Peyer's patch (tissue), 4 donors: ENCODE results near the gene VRK2.

ENCODE experiments used
- CTCF ChIP-seq, 6 experiments: fragments of 450-650 bp in 4 of 6; fragments of 200-600 bp in 2 of 6; sonication (generic) in 1 of 6; IDR thresholded peaks; one replicate each; pipeline ENCODE4 v1.5.1; 2017 to 2019; ENCODE audit warnings: antibody characterized with exemption in 6 of 6, mild to moderate bottlenecking in 3 of 6, moderate library complexity in 1 of 6
- POLR2A ChIP-seq, 2 donors: fragments of 450-650 bp; IDR thresholded peaks; one replicate each; pipeline ENCODE4 v1.5.1; 2017; ENCODE audit warnings: antibody characterized with exemption in 2 of 2, mild to moderate bottlenecking in 2 of 2, moderate library complexity in 2 of 2

- TF ChIP-seq POLR2A (IDR thresholded peaks at IDR 0.05) (no peak), CTCF (IDR thresholded peaks at IDR 0.05) (no peak)
Measured at GRCh38 chr2:58042486-58042970, 4.1 kb upstream of the VRK2 start.
